GM12878 (cell line): ENCODE results near the gene RASSF6. TPM values are rescaled to one million over a fixed set of nuclear protein-coding genes. Genes with fewer than 3 reads are reported as not detected.

Experiments used
- ATAC-seq: fragments of 200-7000 bp; cut with Tn5 transposase; 3 replicates; pipeline ENCODE4 v1.9.1; 2020; ENCODE audit warnings: mild to moderate bottlenecking, moderate library complexity
- BruUV-seq: library from RNA; stranded (reverse); fragments of 400-500 nt; replicated peaks from 2 replicates; lab custom pipeline; 2021; lab: Mats Ljungman, UMichigan
- CTCF ChIA-PET: fragments of 300-600 bp; sonication (Branson Sonifier 250); formaldehyde crosslinking; extraction: SDS; loops from one replicate; lab custom pipeline; 2021; ENCODE audit warnings: inconsistent platforms; lab: Yijun Ruan, JAX
- POLR2A ChIA-PET: fragments of 350-600 bp; formaldehyde crosslinking; extraction: SDS; loops from one replicate; lab custom pipeline; 2021; ENCODE audit warnings: inconsistent platforms; lab: Charles Lee
- RAD21 ChIA-PET: fragments of 300-600 bp; sonication (Branson Sonifier 250); formaldehyde crosslinking; loops from one replicate; lab custom pipeline; 2023; ENCODE audit warnings: antibody characterized with exemption; ENCODE audit not compliant: unreplicated experiment; lab: Charles Lee
- SMC1A ChIA-PET: fragments of 300-600 bp; sonication (Branson Sonifier 250); formaldehyde crosslinking; loops from one replicate; lab custom pipeline; 2023; ENCODE audit not compliant: unreplicated experiment, uncharacterized antibody; lab: Charles Lee
- DNase-seq: peaks from one replicate; pipeline ENCODE4 v3.0.0-alpha.2; 2011; ENCODE audit warnings: low read depth, low spot score
- FAIRE-seq: peaks from 3 replicates; lab custom pipeline; 2011; peaks lifted over from hg19 to GRCh38; lab: Jason Lieb, UNC
- H2AFZ ChIP-seq: 2 replicates; pipeline ENCODE4 v1.6.0; 2011; ENCODE audit warnings: low read depth, low read length, control low read depth; ENCODE audit not compliant: control insufficient read depth
- H3K27ac ChIP-seq: 2 replicates; pipeline ENCODE4 v1.5.1; 2011; ENCODE audit warnings: control low read depth; ENCODE audit not compliant: control insufficient read depth, insufficient read depth
- H3K27me3 ChIP-seq, 2 experiments: replicated peaks in 1 of 2; 2 replicates each; pipeline versions ENCODE4 v1.6.0 to v1.6.1; 2011; ENCODE audit warnings: low read length in 1 of 2; ENCODE audit not compliant: control insufficient read depth in 2 of 2, insufficient read depth in 2 of 2
- H3K36me3 ChIP-seq, 2 experiments: 2 replicates each; pipeline ENCODE4 v1.5.1; 2011; ENCODE audit warnings: low read length in 1 of 2; ENCODE audit not compliant: control insufficient read depth in 2 of 2, insufficient read depth in 2 of 2
- H3K4me1 ChIP-seq: 2 replicates; pipeline ENCODE4 v1.6.1; 2011; ENCODE audit warnings: mild to moderate bottlenecking, low read length, moderate library complexity, mixed read lengths; ENCODE audit not compliant: control insufficient read depth, insufficient read depth
- H3K4me2 ChIP-seq: 2 replicates; pipeline ENCODE4 v1.6.0; 2011; ENCODE audit warnings: control low read depth; ENCODE audit not compliant: control insufficient read depth, insufficient read depth
- H3K4me3 ChIP-seq: fragments of 200-600 bp; sonication (generic); 2 replicates; pipeline ENCODE4 v1.5.1; 2016
- H3K79me2 ChIP-seq: 2 replicates; pipeline ENCODE4 v1.6.0; 2011; ENCODE audit warnings: low read length; ENCODE audit not compliant: control insufficient read depth, insufficient read depth
- H3K9ac ChIP-seq: 2 replicates; pipeline ENCODE4 v1.8.0; 2011; ENCODE audit warnings: low read length, control low read depth, mixed read lengths; ENCODE audit not compliant: control insufficient read depth, insufficient read depth
- H3K9me3 ChIP-seq: replicated peaks from 3 replicates; pipeline ENCODE4 v1.5.1; 2011; ENCODE audit warnings: mild to moderate bottlenecking, low read length; ENCODE audit not compliant: control insufficient read depth, insufficient read depth
- H4K20me1 ChIP-seq: 2 replicates; pipeline ENCODE4 v1.6.0; 2011; ENCODE audit not compliant: control insufficient read depth, insufficient read depth
- CTCF ChIP-seq, 3 experiments: IDR thresholded peaks in 2 of 3; conservative IDR thresholded peaks in 1 of 3; 2 replicates each; pipeline ENCODE4 v1.5.1; 2011; ENCODE audit warnings: low read depth in 3 of 3, low read length in 3 of 3, mild to moderate bottlenecking in 3 of 3, control low read depth in 2 of 3, moderate library complexity in 2 of 3, inconsistent platforms in 1 of 3, mixed read lengths in 1 of 3; ENCODE audit not compliant: control insufficient read depth in 2 of 3, insufficient read depth in 1 of 3; ENCODE audit errors: extremely low read depth in 1 of 3
- ESRRA ChIP-seq: IDR thresholded peaks from 2 replicates; pipeline ENCODE4 v1.6.1; 2012; ENCODE audit warnings: mild to moderate bottlenecking, low read length, improper control_type of control experiment
- IKZF1 ChIP-seq: fragments of 450-650 bp; conservative IDR thresholded peaks from 2 replicates; pipeline ENCODE4 v1.6.1; 2017; ENCODE audit warnings: antibody characterized with exemption, mild to moderate bottlenecking
- IKZF2 ChIP-seq, 2 experiments: fragments of 450-650 bp; IDR thresholded peaks; 2 replicates each; pipeline ENCODE4 v1.6.1; 2017; ENCODE audit warnings: mild to moderate bottlenecking in 2 of 2, moderate library complexity in 2 of 2
- PKNOX1 ChIP-seq: fragments of 450-650 bp; IDR thresholded peaks from 2 replicates; pipeline ENCODE4 v1.6.1; 2016; ENCODE audit warnings: mild to moderate bottlenecking
- RAD21 ChIP-seq: IDR thresholded peaks from 2 replicates; pipeline ENCODE4 v1.6.1; 2011; ENCODE audit warnings: mild to moderate bottlenecking, low read depth, low read length, moderate library complexity; ENCODE audit not compliant: insufficient read depth
- RB1 ChIP-seq: fragments of 450-650 bp; formaldehyde crosslinking; IDR thresholded peaks from 2 replicates; pipeline ENCODE4 v1.6.1; 2017; ENCODE audit warnings: mild to moderate bottlenecking, borderline replicate concordance
- RELA ChIP-seq: fragments of 450-650 bp; IDR thresholded peaks from 2 replicates; pipeline ENCODE4 v1.8.0; 2014; ENCODE audit warnings: borderline replicate concordance; ENCODE audit not compliant: partially characterized antibody
- RELB ChIP-seq: fragments of 450-650 bp; IDR thresholded peaks from 2 replicates; pipeline ENCODE4 v1.6.1; 2017; ENCODE audit warnings: low read depth, mild to moderate bottlenecking, moderate library complexity
- SMARCA5 ChIP-seq: fragments of 450-650 bp; IDR thresholded peaks from 2 replicates; pipeline ENCODE4 v1.6.1; 2017; ENCODE audit warnings: mild to moderate bottlenecking
- ZNF384 ChIP-seq: IDR thresholded peaks from 2 replicates; pipeline ENCODE4 v1.6.1; 2012; ENCODE audit warnings: low read depth, mild to moderate bottlenecking, low read length, improper control_type of control experiment, borderline replicate concordance
- ZNF592 ChIP-seq: fragments of 450-650 bp; IDR thresholded peaks from 2 replicates; pipeline ENCODE4 v1.6.1; 2017; ENCODE audit warnings: mild to moderate bottlenecking, moderate library complexity
- WGBS: methylation state at CpG from one replicate; pipeline ENCODE4 v1.1.6; 2016; ENCODE audit warnings: low lambda C conversion rate; ENCODE audit not compliant: insufficient replicate concordance, insufficient coverage; ENCODE audit errors: missing lambda C conversion rate; 5-methylcytosine and 5-hydroxymethylcytosine counted together
- in situ Hi-C: fragments of 300-500 bp; cut with MboI; formaldehyde crosslinking; loops from 9 replicates; pipeline ENCODE4 v1.14.3; 2018; ENCODE audit warnings: mixed read lengths
- intact Hi-C: fragments of 100-400 bp; cut with micrococcal nuclease; formaldehyde crosslinking; loops from one replicate; pipeline ENCODE4 v1.14.2; 2022; ENCODE audit not compliant: unreplicated experiment
- polyA plus RNA-seq, 11 experiments: library from polyadenylated mRNA; depleted of rRNA in 4 of 11; unstranded in 6 of 11; stranded (reverse) in 5 of 11; fragments of >200 nt; fragmentation: Nextera tagmentation in 4 of 11; fragmentation: Illumina TruSeq in 1 of 11; extraction: Ambion mirVana in 4 of 11; extraction: Trizol in 1 of 11; gene quantifications; 1 replicate in 1 of 11; 2 replicates in 10 of 11; pipeline versions ENCODE4 v1.2.1 to v1.2.3, GENCODE V29; 2011 to 2016; ENCODE audit warnings: inconsistent platforms in 2 of 11, missing spikeins in 2 of 11, low read depth in 1 of 11
- total RNA-seq, 4 experiments: library from RNA; depleted of rRNA in 3 of 4; stranded (reverse); fragments of >200 nt in 3 of 4; fragmentation: Illumina TruSeq in 1 of 4; extraction: Trizol in 1 of 4; gene quantifications; 2 replicates each; pipeline versions ENCODE4 v1.2.1 to v1.2.3, GENCODE V29; 2013 to 2021

RASSF6 gene
- total and polyA plus RNA-seq, 10 of the 15 experiments (the other 5 are each of a cell fraction or from before 2014, with no cell fraction given): 0.28 to 2.9 (median 0.54) TPM

- BruUV-seq: TSS peak; percentile 40
- H3K4me3 ChIP-seq: no peak overlapping the region
- RAD21 ChIA-PET: interaction anchor here (0.6 to 7.7 kb wide), 22 partner anchors 9 to 561 kb away, joined by 3 to 311 read pairs (median 4); no protein-coding TSS in a partner anchor
- no peak overlapping the region for H3K9ac ChIP-seq
- no peaks in the 10 kb centered on the region for H3K27me3 ChIP-seq
- 73% methylated on average over 8 of the region's 8 CpGs for WGBS
- ATAC-seq: peak; percentile 91
- CTCF ChIA-PET: interaction anchor here (0.6 to 10.4 kb wide), 47 partner anchors 10 to 560 kb away, joined by 3 to 361 read pairs (median 5); no protein-coding TSS in a partner anchor
- H3K79me2 ChIP-seq: no peaks in the 10 kb centered on the region
- H2AFZ ChIP-seq: peak overlapping the region; percentile 43
- H3K4me1 ChIP-seq: no peaks in the 10 kb centered on the region; the same call in 1 of the 2 replicates
- peak; percentile 27 for FAIRE-seq
- SMC1A ChIA-PET: interaction anchor here (0.6 to 7.8 kb wide), 34 partner anchors 8 to 726 kb away, joined by 3 to 302 read pairs (median 5); partner anchors contain the start of gene RASSF6
- H4K20me1 ChIP-seq: no peaks in the 10 kb centered on the region
- H3K4me2 ChIP-seq: no peak overlapping the region
- peak; percentile 51 for DNase-seq
- no peaks in the 10 kb centered on the region for H3K36me3 ChIP-seq
- POLR2A ChIA-PET: interaction anchor here (1.1 to 2.2 kb wide), 3 partner anchors 16 to 77 kb away, joined by 3 to 5 read pairs (median 4); partner anchors contain the start of gene RASSF6
- intact Hi-C loops (loop anchor here (1.0 to 10.0 kb wide), 7 partner anchors 16 to 560 kb away; partner anchors contain the start of gene CXCL1), in situ Hi-C loops (loop anchor here (25.0 kb wide), 1 partner anchor 563 kb away; no protein-coding TSS in a partner anchor)
- H3K27ac ChIP-seq: no peak overlapping the region
- H3K9me3 ChIP-seq: no peaks in the 10 kb centered on the region; the same call in 2 of the 3 replicates
- peak in 1 of 2 experiments; percentile 24; a peak in 2 of 4 replicates for TF ChIP-seq IKZF2 (IDR thresholded peaks at IDR 0.05)
- TF ChIP-seq IKZF1: peak; percentile 45
- TF ChIP-seq SMARCA5: peak; percentile 26; the same call in 1 of the 2 replicates
- peak; percentile 54; the same call in 1 of the 2 replicates for TF ChIP-seq RELB
- TF ChIP-seq RB1: peak; percentile 31; the same call in 1 of the 2 replicates
- TF ChIP-seq RELA: no peak
- TF ChIP-seq RAD21: peak; percentile 97
- TF ChIP-seq CTCF (IDR thresholded peaks at IDR 0.05 in 2 of 3, conservative IDR thresholded peaks at IDR 0.05 in 1 of 3; ENCODE audit: control insufficient read depth in 2 of 3, extremely low read depth in 1 of 3, insufficient read depth in 1 of 3, low read depth in 3 of 3, low read length in 3 of 3): peak; percentile 93 to 96 (median 93)
- TF ChIP-seq ZNF384: peak; percentile 60
- TF ChIP-seq ZNF592: 0 out of 2 replicates have a peak, but pooled peaks have one; percentile 35
- TF ChIP-seq ESRRA: 0 out of 2 replicates have a peak, but pooled peaks have one; percentile 43
- TF ChIP-seq PKNOX1: peak; percentile 30; the same call in 1 of the 2 replicates
Observed at GRCh38 chr4:73573794-73574528, 46.3 kb downstream of the RASSF6 start.
